Esophagus muscularis mucosa (tissue), 4 donors: ENCODE data around the gene IFFO2. TPM values are rescaled to one million over a fixed set of nuclear protein-coding genes. Genes with fewer than 3 reads are reported as not detected.

Source experiments
- DNase-seq: peaks from one replicate; pipeline ENCODE4 v3.0.0-alpha.2; 2017; ENCODE audit errors: extremely low spot score
- H3K27ac ChIP-seq, 4 donors: fragments of 200-600 bp; sonication (generic); replicated peaks in 1 of 4; 1 replicate in 3 of 4; 2 replicates in 1 of 4; pipeline ENCODE4 v1.5.1; 2016 to 2019; ENCODE audit warnings: mild to moderate bottlenecking in 1 of 4
- H3K27me3 ChIP-seq, 4 donors: fragments of 200-600 bp; sonication (generic); one replicate each; pipeline versions ENCODE4 v1.5.1 to v1.6.0; 2016 to 2019
- H3K36me3 ChIP-seq, 4 donors: fragments of 200-600 bp; sonication (generic); one replicate each; pipeline ENCODE4 v1.5.1; 2016 to 2019
- H3K4me1 ChIP-seq, 4 donors: fragments of 200-600 bp; sonication (generic); one replicate each; pipeline ENCODE4 v1.5.1; 2016 to 2019
- H3K4me3 ChIP-seq, 4 donors: fragments of 200-600 bp; sonication (generic); 1 replicate in 2 of 4; 2 replicates in 2 of 4; pipeline ENCODE4 v1.5.1; 2016 to 2019; ENCODE audit warnings: mild to moderate bottlenecking in 4 of 4, moderate library complexity in 1 of 4
- H3K9me3 ChIP-seq, 4 donors: fragments of 200-600 bp; sonication (generic); 1 replicate in 3 of 4; 2 replicates in 1 of 4; pipeline ENCODE4 v1.5.1; 2016 to 2019
- CTCF ChIP-seq, 3 experiments: fragments of 200-600 bp in 2 of 3; fragments of 450-650 bp in 1 of 3; sonication (generic) in 2 of 3; IDR thresholded peaks; one replicate each; pipeline ENCODE4 v1.5.1; 2017 to 2019; ENCODE audit warnings: antibody characterized with exemption in 3 of 3, mild to moderate bottlenecking in 2 of 3, moderate library complexity in 1 of 3
- EP300 ChIP-seq: sonication (generic); formaldehyde crosslinking; IDR thresholded peaks from one replicate; pipeline ENCODE4 v1.6.1; 2017; ENCODE audit warnings: antibody characterized with exemption
- POLR2A ChIP-seq: fragments of 450-650 bp; IDR thresholded peaks from one replicate; pipeline ENCODE4 v1.6.1; 2017; ENCODE audit warnings: antibody characterized with exemption, moderate library complexity, mild to moderate bottlenecking, low read depth
- POLR2AphosphoS5 ChIP-seq, 2 donors: sonication (generic); formaldehyde crosslinking; IDR thresholded peaks; one replicate each; pipeline ENCODE4 v1.6.1; 2017; ENCODE audit warnings: antibody characterized with exemption in 2 of 2
- WGBS: methylation state at CpG from one replicate; pipeline ENCODE4 v1.1.5; 2018; 5-methylcytosine and 5-hydroxymethylcytosine counted together
- intact Hi-C: fragments of 100-400 bp; cut with DNase I; formaldehyde crosslinking; loops from one replicate; pipeline ENCODE4 v1.15.1; 2023
- total RNA-seq, 4 donors: library from RNA; depleted of rRNA; stranded (reverse); fragments of >200 nt; gene quantifications; one replicate each; pipeline versions ENCODE4 v1.1.0 to v1.2.1, GENCODE V29; 2016

IFFO2 gene
- total RNA-seq, 4 donors from 2014 or later, result 9.6 to 40.3 (median 16.3) TPM

DNA sequence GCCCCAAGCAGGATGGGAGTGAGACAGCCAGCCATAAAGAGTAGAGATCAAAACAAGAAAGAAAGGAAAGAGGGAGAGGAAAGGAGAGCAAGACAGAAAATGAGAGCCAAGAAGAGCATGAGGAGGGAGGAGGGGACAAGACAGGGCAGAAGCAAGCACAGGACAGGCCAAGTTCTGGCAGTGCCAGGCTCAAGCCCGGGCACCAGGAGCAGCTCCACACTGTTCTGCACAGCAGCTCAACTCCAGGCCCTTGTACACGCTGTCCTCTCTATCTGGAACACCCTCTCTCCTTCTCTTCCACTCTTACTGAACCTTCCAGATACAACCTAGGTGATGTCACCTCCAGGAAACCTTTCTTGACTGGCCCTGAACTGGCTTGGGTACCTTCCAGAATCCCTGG is 11.7 kb downstream of the IFFO2 start:
- Histone ChIP-seq H3K36me3 (no peaks in the 10 kb centered on the region), H3K4me3 (no peak overlapping the region), H3K27ac (peak overlapping the region; percentile 49 to 95 (median 80)), H3K4me1 (peaks cover 78 to 100% (median 95%) of the 10 kb centered on the region in 4 donors), H3K9me3 (no peaks in the 10 kb centered on the region), H3K27me3 (no peaks in the 10 kb centered on the region)
- DNase-seq, result no peak
- intact Hi-C loops, result no loop called here
- WGBS, result 66% methylated on average over 2 of the region's 2 CpGs
- TF ChIP-seq EP300, result no peak
- TF ChIP-seq POLR2AphosphoS5 (IDR thresholded peaks at IDR 0.05), result peak in 1 of 2 donors; percentile 32

DNA sequence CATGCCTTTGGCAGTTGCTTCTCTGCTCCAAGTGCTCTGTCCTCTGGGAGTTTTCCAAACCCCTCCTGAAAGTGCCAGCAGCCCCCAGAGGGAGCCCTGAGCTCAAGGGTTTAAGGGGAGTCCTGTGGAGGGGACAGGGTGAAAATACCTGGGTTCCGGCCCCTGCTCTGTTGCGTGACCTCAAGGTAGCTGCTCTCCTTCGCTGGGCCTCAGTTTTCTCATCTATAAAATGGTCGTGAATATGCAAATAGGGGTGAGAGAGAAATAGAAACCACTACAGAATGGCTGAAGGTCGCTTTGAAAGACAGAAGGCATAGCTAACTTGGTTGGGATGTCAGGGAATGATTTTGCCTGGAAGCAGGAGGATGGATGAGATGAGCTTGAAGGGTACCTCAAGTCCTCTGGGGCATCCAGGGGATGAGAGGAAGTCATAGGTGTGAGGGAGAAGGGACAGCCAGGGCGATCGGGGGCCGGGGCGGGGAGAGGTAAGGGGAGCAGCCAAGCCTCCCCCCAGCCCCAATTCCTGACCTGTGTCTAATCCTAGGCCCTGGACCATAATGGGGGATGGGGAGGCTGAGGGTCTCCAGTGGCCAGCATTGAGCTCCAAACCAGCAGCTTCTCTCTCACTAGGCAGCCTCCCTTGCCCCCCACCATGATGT is 12.4 kb downstream of the IFFO2 start:
- TF ChIP-seq EP300, result no peak
- no peak for TF ChIP-seq POLR2AphosphoS5 (IDR thresholded peaks at IDR 0.05)
- TF ChIP-seq POLR2A, result no peak
- TF ChIP-seq CTCF (IDR thresholded peaks at IDR 0.05), result no peak
- no peaks in the 10 kb centered on the region for H3K9me3 ChIP-seq
- intact Hi-C loops, result no loop called here
- no peak for DNase-seq
- no peak overlapping the region for H3K4me3 ChIP-seq
- WGBS, result 97% methylated on average over 9 of the region's 9 CpGs
- peak overlapping the region in 3 of 4 donors; percentile 65 to 95 (median 95) for H3K27ac ChIP-seq
- no peaks in the 10 kb centered on the region for H3K27me3 ChIP-seq
- no peaks in the 10 kb centered on the region for H3K36me3 ChIP-seq
- peaks cover 78 to 100% (median 95%) of the 10 kb centered on the region in 4 donors for H3K4me1 ChIP-seq

GRCh38 chr1:18943162-18943561 is 13.3 kb downstream of the IFFO2 start:
- Histone ChIP-seq H3K36me3 (no peaks in the 10 kb centered on the region), H3K9me3 (no peaks in the 10 kb centered on the region), H3K4me3 (no peak overlapping the region), H3K27ac (no peak overlapping the region), H3K4me1 (peaks cover 77 to 100% (median 95%) of the 10 kb centered on the region in 4 donors), H3K27me3 (no peaks in the 10 kb centered on the region)
- 100% methylated on average over 4 of the region's 4 CpGs for WGBS
- no peak for TF ChIP-seq EP300
- TF ChIP-seq POLR2AphosphoS5 (IDR thresholded peaks at IDR 0.05), result no peak
- TF ChIP-seq CTCF (IDR thresholded peaks at IDR 0.05), result no peak
- no peak for TF ChIP-seq POLR2A
- intact Hi-C loops, result no loop called here
- no peak for DNase-seq

GRCh38 chr1:18942340-18942739 is 14.1 kb downstream of the IFFO2 start:
- no peak for DNase-seq
- WGBS, result 80% methylated on average over 4 of the region's 4 CpGs
- Histone ChIP-seq H3K9me3 (no peaks in the 10 kb centered on the region), H3K36me3 (no peaks in the 10 kb centered on the region), H3K4me3 (no peak overlapping the region), H3K4me1 (peaks cover 71 to 100% (median 94%) of the 10 kb centered on the region in 4 donors), H3K27me3 (no peaks in the 10 kb centered on the region), H3K27ac (peak overlapping the region; percentile 17 to 58 (median 52))
- intact Hi-C loops, result no loop called here
- TF ChIP-seq POLR2A (no peak), CTCF (IDR thresholded peaks at IDR 0.05) (no peak), EP300 (no peak), POLR2AphosphoS5 (IDR thresholded peaks at IDR 0.05) (no peak)

- H3K4me1 ChIP-seq, result peaks cover 64 to 100% (median 94%) of the 10 kb centered on the region in 4 donors
- H3K27ac ChIP-seq, result peak overlapping the region; percentile 17 to 58 (median 52)
- WGBS, result 58% methylated on average over 18 of the region's 18 CpGs
- no peak overlapping the region for H3K4me3 ChIP-seq
- intact Hi-C loops, result no loop called here
- no peak for DNase-seq
- TF ChIP-seq POLR2AphosphoS5 (IDR thresholded peaks at IDR 0.05), result peak in 1 of 2 donors; percentile 24
- no peak for TF ChIP-seq EP300
- no peaks in the 10 kb centered on the region for H3K27me3 ChIP-seq
- H3K36me3 ChIP-seq, result no peaks in the 10 kb centered on the region
- no peaks in the 10 kb centered on the region for H3K9me3 ChIP-seq
These were observed 15.0 kb downstream of the IFFO2 start for GRCh38 chr1:18941221-18942141.
